Measurements from ENCODE around the gene TSPOAP1.

TSPOAP1 gene

DNA sequence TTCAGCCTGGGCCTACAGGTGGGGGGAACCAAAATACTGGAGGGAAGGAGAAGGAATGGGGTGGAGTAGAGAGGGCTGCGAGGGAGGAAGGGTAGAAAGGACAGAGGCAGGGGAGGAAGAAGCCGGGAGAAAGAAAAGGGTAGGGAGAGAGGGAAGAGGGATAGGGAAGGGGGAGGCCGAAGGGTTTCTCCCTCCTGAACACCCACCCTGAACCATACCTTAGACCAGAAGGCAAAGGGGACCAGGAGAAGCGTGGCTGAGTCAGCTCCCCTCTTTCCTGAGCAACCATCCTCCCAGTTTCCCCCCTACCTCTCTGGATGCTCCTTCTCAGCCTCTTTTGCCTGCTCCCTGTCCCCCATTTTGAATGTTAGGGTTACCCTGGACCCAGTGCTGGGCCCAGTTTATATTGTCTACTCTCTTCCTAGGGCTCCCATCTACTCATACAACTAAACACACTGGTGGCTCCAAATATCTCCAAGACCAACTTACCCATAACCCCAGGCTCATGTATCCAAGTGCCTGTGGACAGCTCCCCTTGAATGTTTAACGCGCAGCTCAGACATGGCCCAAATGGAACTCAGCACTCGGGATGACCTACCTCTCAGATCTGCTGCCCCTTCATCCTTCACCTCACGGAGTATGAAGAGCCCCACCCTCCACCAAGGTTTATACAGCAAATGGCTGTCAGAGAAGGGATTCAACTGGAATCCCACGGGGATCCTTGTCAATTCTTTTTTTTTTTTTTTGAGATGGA, 7.8 kb downstream of the TSPOAP1 start:
- Mint-ChIP-seq H3K9me3 (no peaks in the 10 kb centered on the region), H3K27me3 (no peaks in the 10 kb centered on the region), H3K27ac (peak overlapping the region; percentile 64 to 85), H3K4me3 (no peak overlapping the region), H3K4me1 (peaks cover 48% of the 10 kb centered on the region)
- DNase-seq: peak in 1 of 2 donors; percentile 7
- ATAC-seq: no peak

- Mint-ChIP-seq H3K9me3 (no peaks in the 10 kb centered on the region), H3K4me3 (no peak overlapping the region), H3K27me3 (no peaks in the 10 kb centered on the region), H3K27ac (peak overlapping the region in 1 of 2 donors; percentile 69), H3K4me1 (peaks cover 42% of the 10 kb centered on the region)
- DNase-seq: peak in 1 of 2 donors; percentile 9
- no peak for ATAC-seq
These were observed 8.4 kb downstream of the TSPOAP1 start for GRCh38 chr17:58320163-58320558.

DNA sequence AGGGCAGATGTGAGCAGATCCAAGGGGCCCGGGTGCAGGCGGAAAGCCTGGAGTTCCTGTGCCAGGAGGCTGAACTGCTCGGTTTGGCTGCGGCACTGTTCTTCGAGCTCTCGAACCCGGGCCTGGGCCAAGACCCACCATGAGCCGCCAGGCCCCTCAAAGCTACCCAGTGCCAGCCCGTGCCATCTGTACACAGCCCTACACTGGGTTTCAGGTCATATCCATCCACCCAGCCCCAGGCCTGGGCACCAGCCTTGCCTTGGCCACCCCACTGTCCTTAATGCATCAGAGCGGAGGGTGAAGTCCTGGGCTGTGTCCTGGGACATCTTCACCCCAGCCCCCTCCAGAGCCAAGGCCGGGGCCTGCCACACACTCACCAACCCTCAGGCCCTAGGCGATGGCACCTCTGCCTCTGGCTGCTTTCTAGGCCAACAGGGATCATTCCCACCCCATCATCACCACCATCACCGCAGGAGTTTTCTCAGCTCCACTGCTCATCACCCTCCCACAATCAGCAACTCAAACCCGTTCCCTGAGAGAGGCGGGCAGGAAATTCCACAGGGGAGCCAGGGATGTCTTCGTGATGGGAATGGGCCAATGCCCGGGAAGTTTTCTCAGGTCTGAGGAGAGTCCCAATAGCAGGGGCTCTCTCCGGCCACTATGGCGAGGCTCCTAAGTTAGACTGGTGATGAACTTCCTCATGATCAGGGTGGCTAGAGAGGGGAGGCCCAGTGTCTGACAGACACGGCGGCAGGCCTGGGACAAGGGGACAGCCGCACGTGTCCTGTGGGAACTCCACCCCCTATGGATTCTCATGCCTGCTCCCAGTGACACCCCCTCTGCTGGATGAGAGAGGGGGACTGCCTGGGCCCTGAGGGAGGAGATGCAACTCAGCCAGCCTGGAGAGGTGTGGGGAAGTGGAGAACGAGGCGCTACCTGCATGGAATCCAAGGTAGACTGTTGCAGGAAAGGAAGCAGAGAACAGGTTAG, 9.1 kb downstream of the TSPOAP1 start:
- Mint-ChIP-seq H3K4me1 (peaks cover 39% of the 10 kb centered on the region), H3K27ac (peak overlapping the region in 1 of 2 donors; percentile 69), H3K27me3 (no peaks in the 10 kb centered on the region), H3K4me3 (no peak overlapping the region), H3K9me3 (no peaks in the 10 kb centered on the region)
- no peak for ATAC-seq
- peak in 1 of 2 donors; percentile 8 for DNase-seq

DNA sequence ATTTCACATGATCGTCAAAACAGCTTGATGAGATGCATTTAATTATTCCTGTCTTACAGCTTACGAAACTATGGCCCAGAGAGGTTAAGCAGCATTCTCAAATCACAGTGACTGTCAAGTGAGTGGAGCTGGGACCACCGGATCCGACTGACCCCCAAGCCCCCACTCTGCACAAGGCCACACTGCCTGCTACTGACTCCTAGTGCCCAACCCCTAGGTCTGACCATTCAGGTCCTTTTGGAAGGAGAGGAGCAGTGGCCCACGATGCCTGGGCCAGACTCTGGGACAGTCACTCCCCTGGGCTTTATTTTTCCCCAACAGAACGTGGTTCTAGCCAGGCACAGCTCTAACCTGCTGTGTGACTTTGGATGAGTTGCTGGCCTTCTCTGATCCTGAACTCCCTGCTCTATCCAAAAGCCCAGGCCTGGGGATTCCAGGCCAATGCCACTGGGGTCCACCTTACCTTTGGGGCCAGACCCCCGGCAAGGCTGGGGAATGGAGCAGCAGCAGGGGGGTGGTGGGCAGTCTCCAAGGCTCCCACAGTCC, 9.9 kb downstream of the TSPOAP1 start:
- Mint-ChIP-seq H3K27ac (peak overlapping the region in 1 of 2 donors; percentile 36), H3K4me1 (peaks cover 35% of the 10 kb centered on the region), H3K27me3 (no peaks in the 10 kb centered on the region), H3K4me3 (no peak overlapping the region), H3K9me3 (no peaks in the 10 kb centered on the region)
- DNase-seq (no peak), ATAC-seq (no peak)

GRCh38 chr17:58318065-58318481, 10.5 kb downstream of the TSPOAP1 start:
- Mint-ChIP-seq H3K27ac (peak overlapping the region; percentile 81 to 92), H3K27me3 (no peaks in the 10 kb centered on the region), H3K9me3 (no peaks in the 10 kb centered on the region), H3K4me3 (peak overlapping the region in 1 of 2 donors; percentile 59), H3K4me1 (peaks cover 29% of the 10 kb centered on the region)
- ATAC-seq (no peak), DNase-seq (peak in 1 of 2 donors; percentile 13)

GRCh38 chr17:58317421-58318064, 11.1 kb downstream of the TSPOAP1 start:
- ATAC-seq (peak; percentile 100), DNase-seq (peak; percentile 79 to 90)
- H3K27ac Mint-ChIP-seq: peak overlapping the region; percentile 81 to 92
- H3K4me3 Mint-ChIP-seq: peak overlapping the region; percentile 53 to 59
- no peaks in the 10 kb centered on the region for H3K9me3 Mint-ChIP-seq
- no peaks in the 10 kb centered on the region for H3K27me3 Mint-ChIP-seq
- H3K4me1 Mint-ChIP-seq: peaks cover 23% of the 10 kb centered on the region

DNA sequence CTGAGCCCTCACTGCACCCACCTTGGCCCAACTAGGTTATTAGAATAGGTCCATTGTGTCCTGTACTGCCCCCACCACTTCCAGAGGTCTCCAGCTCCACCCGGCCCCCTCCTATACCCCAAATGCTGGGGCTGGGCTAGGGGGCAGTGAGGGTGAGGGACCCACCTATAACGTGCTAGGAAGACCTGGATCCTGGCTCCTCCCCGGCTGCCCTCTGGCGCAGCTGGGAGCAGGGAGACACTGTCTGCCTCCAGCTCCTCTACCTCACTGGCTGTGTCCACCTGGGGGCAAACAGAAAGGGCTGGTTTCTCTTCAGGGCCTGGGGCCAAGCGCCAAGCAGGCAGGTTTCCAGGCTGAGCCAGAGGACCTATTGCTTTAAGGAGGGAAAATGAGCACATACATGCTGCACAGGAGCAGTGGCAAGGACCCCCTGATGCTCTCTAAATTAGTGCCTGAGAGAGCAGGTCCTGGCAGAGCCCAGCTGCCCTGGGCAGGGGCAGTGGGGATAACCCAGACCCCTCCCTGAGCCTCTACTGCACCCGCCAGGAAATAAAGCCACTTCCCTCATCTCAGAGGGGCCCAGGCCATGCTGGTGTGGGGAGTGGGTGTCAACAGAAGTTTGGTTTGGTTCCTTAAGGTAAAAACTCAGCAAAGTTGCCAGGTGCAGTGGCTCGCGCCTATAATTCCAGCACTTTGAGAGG, 12.2 kb downstream of the TSPOAP1 start:
- Mint-ChIP-seq H3K4me1 (peaks cover 15% of the 10 kb centered on the region), H3K27ac (no peak overlapping the region), H3K9me3 (no peaks in the 10 kb centered on the region), H3K4me3 (no peak overlapping the region), H3K27me3 (no peaks in the 10 kb centered on the region)
- ATAC-seq (no peak), DNase-seq (peak in 1 of 2 donors; percentile 8)

DNA sequence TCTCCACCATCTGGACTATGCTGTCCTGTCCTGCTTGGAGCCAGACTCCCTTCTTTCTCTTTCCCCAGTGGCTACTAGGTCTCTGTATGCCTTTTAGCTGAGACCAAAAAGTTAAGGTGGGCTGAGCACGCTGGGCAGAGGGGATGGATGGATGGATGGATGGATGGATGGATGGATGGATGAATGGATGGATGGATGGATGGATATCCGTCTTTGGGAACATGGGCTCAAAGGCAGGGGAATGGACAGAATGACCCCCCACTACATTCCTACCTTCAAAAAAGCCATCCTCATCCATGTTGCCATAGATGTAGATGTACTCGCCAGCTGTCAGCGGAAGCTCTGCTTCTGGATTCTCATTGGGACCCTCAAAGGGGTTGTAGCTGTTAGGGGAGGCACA, 12.8 kb downstream of the TSPOAP1 start:
- no peak overlapping the region for H3K4me3 Mint-ChIP-seq
- DNase-seq: no peak
- peaks cover 15% of the 10 kb centered on the region for H3K4me1 Mint-ChIP-seq
- H3K27me3 Mint-ChIP-seq: no peaks in the 10 kb centered on the region
- no peaks in the 10 kb centered on the region for H3K9me3 Mint-ChIP-seq
- H3K27ac Mint-ChIP-seq: no peak overlapping the region
- ATAC-seq: no peak

DNA sequence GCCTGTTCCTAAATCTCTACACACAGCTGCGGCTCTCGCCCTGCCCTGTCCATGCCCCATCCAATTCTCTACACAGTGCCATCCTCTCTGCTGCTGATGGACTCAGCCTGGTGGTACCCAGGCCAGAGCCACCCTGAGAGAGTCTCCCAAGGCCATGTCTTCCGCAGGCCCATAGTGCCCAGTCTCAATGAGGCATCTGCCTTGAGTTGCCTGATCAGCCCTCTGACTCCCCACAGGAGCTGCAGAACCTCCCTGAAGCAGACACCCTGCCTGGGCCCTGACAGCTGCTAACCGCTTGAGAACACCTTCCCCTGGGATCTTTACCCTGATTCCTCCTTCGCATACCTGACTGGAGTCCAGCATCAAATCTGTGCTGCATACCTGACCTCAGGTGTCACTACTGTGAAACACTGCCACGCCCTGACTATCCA, 13.3 kb downstream of the TSPOAP1 start:
- H3K4me1 Mint-ChIP-seq: peaks cover 15% of the 10 kb centered on the region
- H3K4me3 Mint-ChIP-seq: no peak overlapping the region
- peak overlapping the region in 1 of 2 donors; percentile 45 for H3K27ac Mint-ChIP-seq
- H3K9me3 Mint-ChIP-seq: no peaks in the 10 kb centered on the region
- DNase-seq (no peak), ATAC-seq (no peak)
- H3K27me3 Mint-ChIP-seq: no peaks in the 10 kb centered on the region

- no peak overlapping the region for H3K27ac Mint-ChIP-seq
- H3K9me3 Mint-ChIP-seq: no peaks in the 10 kb centered on the region
- no peak for DNase-seq
- no peak overlapping the region for H3K4me3 Mint-ChIP-seq
- peaks cover 15% of the 10 kb centered on the region for H3K4me1 Mint-ChIP-seq
- ATAC-seq: no peak
- no peaks in the 10 kb centered on the region for H3K27me3 Mint-ChIP-seq
These were observed 13.9 kb downstream of the TSPOAP1 start for GRCh38 chr17:58314706-58315015.

GRCh38 chr17:58313815-58314705, 14.5 kb downstream of the TSPOAP1 start:
- Mint-ChIP-seq H3K4me1 (peaks cover 15% of the 10 kb centered on the region), H3K9me3 (no peaks in the 10 kb centered on the region), H3K27ac (no peak overlapping the region), H3K27me3 (no peaks in the 10 kb centered on the region), H3K4me3 (no peak overlapping the region)
- DNase-seq (no peak), ATAC-seq (no peak)

- ATAC-seq: no peak
- H3K4me1 Mint-ChIP-seq: peaks cover 9% of the 10 kb centered on the region
These were observed 15.8 kb downstream of the TSPOAP1 start for GRCh38 chr17:58312829-58313228.

DNA sequence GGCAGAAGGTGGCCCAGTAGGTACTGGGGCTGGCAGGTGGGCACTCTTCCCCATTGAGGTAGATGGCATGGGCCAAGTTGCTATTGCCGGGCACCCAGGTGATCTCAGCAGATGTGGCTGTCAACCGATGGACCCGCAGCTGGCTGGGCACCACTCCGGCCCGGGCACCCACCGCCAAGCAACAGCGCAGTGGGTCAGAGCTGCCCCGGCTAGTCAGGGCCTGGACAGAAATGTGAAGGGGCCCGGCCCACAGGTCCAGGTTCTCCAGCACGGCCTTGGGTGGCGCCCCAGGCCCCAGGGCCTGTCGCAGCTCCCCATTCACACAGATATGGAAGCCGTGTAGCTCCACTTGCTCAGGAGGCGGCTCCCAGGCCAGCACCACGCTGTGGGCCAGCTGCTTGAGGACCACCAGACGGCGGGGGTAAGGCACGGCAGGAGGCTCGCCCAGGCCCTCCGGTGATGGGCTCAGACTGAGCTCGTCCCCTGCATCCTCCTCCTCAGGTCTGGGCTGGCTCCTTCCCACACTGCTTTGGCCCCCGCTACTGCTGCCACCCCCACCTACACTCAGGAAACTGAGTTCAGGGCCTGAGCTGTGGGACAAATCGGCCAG, 16.5 kb downstream of the TSPOAP1 start:
- DNase-seq (no peak), ATAC-seq (no peak)
- Mint-ChIP-seq H3K27me3 (no peaks in the 10 kb centered on the region), H3K4me3 (no peak overlapping the region), H3K4me1 (peaks cover 2% of the 10 kb centered on the region), H3K9me3 (no peaks in the 10 kb centered on the region), H3K27ac (no peak overlapping the region)

More at GRCh38 chr17:58312829-58313228, 15.8 kb downstream of the TSPOAP1 start:
- no peak overlapping the region for H3K4me3 Mint-ChIP-seq
- no peak for DNase-seq
- H3K9me3 Mint-ChIP-seq: no peaks in the 10 kb centered on the region
- no peak overlapping the region for H3K27ac Mint-ChIP-seq
- no peaks in the 10 kb centered on the region for H3K27me3 Mint-ChIP-seq
